ENCODE data around the gene PREX1.
A peak's percentile ranks its signal among the peaks of the same experiment; 100 is the strongest.
"Not testable (repeated sequence)": the region's sequence is repeated elsewhere in the genome, so short reads cannot be mapped to it uniquely, and the experiment has no call there.

PREX1 gene

DNA sequence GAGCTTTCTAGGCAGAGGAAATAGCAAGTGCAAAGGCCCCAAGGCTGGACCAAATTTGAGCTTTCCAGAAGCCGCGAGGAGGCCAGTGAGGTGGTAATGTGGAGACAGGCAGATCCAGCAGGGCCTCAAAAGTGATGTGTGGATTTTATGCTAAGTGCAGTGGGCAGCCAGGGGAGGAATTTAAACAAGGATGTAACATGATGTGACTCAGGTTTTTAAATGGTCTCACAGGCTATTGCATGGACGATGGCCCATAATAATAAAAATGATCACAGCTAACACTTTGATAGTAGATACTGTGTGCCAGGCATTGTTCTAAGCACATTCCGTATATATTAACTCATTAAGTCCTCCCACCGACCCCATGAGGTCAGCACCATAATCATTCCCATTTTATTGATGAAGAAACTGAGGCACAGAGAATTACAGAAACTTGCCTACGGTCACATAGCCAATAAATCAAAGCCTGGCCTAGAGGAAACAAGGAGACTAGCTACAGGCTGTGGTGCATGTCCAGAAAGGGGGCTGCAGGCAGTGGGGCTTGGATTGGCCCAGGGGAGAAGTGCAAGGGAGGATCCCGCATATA, 18.0 kb upstream of the PREX1 start:
- DNase-seq, result no peak

DNA sequence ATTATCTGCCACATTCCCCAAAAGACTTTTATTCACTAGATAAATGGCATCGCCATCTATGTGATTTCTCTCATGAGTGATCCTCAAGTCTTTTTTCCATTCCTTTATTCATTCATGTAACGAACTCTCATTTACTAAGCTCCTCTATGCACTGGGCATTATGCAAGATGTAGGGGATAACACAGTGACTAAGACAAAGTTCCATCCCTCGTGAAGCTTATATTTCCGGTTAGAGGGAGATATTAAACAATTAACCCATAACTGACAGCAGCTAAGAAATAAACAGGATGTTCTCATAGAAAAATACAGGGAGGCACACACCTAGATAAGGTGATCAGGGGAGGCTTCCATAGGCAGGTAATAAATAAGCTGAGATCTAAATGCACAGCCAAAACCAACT, 17.2 kb upstream of the PREX1 start:
- DNase-seq, result no peak

DNA sequence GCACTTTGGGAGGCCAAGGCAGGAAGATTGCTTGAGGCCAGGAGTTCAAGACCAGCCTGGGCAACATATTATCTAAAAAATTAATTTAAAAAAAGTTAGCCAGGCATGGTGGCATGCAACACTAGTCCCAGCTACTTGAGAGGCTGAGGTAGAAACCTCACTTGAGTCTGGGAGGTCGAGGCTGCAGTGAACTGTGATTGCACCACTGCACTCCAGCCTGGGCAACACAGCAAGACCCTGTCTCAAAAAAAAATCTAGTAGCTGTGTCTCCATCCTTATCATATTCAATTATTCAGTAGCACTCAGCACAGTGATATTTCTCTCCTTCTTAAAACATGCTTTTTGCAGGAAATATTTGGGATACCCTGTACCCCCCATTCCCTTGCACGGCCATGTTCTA, 16.1 kb upstream of the PREX1 start:
- DNase-seq, result not testable (repeated sequence)

DNA sequence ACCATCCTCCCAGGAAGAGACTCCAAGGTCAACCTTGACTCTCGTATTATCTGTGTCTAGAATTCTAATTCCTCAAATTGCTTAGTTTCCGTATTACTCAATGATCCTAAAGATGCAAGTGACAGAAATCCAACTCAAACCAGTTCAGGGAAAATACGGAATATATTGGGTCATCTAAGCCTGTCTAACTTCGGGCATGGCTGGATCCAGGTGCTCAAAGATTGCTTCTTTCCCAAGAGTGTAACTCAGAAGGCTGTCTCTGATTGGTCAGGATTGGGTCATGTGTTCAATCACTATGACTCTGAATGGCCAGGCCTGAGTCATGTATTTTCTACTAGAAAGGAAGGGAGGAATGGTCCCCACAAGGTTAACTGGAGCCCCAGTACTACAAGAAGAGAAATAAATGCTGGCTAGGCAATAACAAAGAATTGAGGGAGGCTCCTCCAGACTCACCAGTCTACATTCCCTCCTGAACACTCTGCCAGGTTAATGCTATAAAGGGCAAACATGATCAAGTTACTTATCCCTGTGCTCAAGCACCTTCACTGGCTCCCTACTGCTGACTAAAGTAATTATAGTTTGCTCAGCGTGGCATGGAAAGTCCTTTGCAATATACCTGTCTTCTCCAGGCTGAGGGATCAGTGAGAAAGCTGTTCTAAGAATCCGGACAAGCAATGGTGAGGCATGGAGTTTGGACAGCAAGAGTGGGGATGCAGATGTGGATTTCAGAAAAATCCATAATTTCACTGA, 15.4 kb upstream of the PREX1 start:
- DNase-seq, result no peak

DNA sequence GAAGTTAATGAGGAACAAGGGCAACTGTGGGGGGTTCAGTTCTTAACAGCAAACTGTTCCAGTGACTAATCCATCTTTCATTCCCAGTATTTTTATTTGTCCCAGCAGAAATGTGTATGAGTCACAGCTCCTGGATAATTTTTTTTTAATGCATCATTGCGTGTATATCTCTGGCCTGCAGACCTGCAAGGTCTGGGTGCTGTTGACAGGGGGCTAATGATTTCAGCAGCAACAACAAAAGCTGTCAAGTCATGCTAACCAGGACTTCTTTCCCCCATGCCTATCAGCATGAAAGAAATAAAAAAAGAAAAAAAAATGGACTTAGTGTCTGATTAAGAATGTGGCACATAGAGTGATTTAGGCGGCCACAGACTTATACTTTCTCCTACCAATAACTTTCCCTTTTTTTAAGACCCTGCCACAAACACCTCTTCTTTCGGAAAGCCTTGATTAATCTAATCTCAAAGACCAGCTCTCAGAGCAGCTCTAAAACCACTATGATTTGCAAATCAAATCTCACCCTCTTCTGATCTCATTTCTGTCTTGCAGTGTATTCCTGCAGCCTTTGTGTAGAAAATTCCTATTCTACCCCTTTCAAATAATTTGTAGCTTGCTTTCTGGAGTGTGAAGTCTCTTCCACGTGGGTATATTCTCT, 14.2 kb upstream of the PREX1 start:
- DNase-seq, result no peak

DNA sequence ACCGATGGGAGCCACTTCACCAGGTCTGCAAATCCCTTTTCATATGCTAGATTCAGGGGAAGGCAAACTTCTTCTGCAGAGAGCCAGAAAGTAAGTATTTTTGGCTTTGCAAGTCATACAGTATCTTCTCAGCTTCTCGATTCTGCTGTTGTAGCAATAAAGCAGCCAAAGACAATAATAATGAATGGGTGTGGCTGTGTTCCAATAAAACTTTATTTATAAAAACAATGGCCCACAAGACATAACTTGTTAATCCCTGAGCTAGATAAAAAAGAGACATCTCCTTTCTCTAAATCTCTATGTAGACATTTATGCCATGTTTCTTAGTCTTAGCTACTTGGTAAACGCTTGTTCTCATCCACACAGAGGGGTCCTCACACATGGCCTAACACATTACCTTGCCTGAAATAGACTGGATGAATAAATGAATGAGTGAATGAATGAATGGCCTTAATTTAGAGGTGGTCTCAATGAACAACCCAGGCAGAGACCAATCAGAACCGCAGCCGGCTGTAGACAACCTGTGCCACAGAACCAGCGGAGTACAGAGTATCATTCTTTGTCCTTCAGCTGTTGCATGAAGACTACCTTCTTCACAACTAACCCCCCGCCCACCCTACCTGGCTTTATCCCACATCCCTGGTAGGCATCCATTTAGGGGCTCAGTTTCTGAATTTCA, 13.5 kb upstream of the PREX1 start:
- no peak for DNase-seq

DNA sequence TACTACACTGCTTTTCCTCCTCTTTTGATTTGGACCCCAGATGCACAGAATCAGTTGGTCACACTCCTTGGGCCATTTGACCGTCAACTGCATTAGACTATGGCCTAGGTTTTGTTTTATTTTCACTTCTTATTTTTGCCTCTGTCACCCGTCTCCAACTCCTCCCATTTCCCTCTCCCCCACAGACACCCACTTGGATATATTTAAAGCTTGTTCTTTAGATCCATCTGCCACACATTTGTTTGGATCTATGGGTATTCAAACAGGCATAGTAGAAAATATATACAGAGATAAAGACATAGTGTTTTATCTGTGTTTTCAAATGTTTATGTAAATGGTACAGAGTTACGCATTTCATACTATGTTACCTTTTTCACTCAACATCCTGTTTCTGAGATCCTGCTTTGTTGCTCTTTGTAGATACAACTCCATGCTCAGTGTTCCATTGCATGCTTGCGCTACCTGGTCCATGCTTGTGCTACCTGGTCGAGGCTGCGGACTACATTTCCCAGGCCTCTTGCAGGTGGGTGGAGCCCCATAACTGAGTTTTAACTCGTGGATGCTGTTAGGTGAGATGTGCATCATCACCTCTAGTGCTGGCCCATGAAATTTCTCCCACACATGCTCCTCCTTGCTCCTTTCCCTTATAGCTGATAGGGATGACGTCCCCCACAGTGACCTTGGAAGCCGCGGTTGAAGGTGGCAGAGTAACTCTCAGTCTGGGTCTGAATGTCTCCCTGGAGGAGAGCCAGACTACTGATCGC, 11.5 kb upstream of the PREX1 start:
- DNase-seq, result no peak

DNA sequence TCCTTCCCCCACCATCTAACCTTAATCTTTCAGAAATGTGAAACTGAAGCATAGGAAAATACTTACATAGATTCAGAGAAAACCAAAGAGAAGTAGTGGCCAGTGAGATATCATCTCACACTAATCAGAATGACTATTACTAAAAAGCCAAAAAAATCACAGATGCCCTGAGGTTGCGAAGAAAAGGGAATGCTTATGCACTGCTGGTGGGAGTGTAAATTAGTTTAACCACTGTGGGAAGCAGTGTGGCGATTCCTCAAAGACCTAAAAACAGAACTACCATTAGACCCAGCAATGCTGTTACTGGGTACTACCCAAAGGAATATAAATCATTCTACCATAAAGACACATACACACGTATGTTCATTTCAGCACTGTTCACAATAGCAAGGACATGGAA, 9.2 kb upstream of the PREX1 start:
- no peak for DNase-seq

DNA sequence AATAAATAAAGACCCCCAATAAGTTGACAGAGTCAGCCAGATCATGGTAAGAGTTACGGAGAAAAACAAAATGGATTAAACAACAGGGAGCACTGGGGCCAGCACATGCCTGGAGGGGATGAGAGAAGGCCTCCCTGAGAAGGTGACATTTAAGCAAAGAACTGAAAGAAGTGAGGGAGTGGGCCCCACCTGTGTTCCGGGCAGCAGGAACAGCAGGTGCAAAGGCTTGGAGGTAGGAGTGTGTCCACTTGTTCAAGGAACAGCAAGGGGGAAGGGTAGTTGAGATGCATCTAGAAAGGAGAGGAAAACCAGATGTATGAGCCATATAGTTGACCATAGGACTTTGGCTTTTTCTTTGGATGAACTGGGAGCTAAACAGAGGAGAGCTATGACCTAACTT, 7.6 kb upstream of the PREX1 start:
- no peak for DNase-seq

DNA sequence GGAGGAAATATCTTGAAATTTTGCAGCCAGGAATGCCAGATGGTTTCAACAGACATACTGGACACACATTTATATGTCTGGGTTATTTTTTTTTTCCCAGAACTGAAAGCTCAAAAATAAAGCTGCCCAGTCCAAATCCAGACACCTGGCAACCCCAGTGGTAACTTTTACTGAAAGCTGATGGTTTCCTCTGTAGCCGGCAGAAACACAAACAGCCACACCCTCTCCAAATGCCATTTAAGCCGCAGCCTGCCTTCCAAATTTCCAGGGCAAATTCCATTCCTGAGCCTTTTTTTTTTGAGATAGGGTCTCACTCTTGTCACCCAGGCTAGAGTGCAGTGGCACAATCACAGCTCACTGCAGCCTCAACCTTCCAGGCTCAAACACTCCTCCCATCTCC, 6.5 kb upstream of the PREX1 start:
- no peak for DNase-seq

DNA sequence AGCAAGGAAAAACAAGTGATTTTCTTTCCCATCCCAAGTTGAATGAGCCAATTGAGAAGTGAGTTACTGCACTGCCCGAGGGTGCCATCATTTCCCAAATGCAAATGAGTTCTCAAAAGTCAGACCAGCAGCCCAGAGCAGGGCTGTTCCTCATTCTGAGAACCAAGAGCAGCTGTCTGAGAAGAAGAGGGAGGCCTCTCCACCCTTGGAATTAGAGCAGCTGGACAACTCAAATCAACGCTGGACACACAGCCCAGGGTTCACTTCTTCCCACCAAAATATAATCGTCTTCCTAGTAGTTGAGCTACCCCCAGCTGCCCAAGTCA, 4.6 kb upstream of the PREX1 start:
- peak in 1 of 2 donors; percentile 31 for DNase-seq

DNA sequence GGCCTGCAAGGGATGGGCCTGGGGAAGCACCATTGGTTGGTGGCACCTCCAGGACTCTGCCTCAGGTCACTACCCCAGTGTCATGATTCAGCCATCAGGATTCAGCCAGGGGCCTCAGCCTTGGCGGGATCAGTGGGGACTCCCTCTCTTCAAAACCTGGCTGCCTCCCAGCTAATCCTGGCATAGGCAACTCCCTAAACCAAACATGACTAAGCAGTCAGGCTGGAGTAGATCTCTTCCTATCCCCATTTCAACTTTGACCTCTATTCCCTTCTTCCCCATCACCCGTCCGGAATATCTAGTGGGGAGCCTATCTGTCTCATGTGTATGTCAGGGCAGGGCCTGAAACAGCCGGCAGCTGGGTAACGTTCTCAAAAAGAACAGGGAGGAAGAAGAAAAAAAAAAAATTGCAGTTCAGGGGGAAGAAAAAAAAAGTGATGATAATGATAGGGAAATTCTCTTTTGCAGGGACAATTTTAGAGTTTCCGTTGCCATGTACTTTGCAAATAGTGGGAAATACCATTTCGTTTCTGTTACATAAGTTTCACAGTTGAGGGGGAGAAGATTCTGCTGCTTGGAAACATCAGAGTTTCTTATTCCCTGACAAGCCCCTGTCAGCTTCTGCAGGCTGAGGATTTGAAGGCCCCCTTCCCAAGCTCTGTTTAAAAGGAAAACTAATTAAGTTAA, 4.1 kb upstream of the PREX1 start:
- DNase-seq, result no peak

DNA sequence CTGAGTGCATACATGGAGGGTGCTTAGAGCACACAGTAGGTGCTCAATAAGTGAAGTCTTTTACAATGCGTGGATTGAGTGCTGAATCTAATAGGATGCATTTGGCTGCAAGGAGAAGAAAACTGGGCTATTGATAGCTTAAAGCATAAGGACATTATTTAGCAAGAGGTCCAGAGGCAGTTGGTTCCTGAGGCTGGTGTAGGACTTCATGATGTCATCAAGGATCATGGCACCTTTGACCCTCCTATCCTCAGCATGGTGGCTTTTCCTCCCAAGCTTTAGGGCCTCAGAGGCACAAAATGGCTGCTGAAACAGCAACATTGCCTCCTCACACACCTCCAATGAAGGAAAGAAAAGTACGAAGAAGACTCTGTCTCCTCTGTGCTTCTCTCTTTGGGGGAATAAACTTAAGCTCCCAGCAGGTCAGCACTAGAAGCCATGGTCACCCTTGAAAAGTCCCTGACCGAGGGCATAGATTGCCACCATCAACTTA, 3.1 kb upstream of the PREX1 start:
- DNase-seq, result no peak

DNA sequence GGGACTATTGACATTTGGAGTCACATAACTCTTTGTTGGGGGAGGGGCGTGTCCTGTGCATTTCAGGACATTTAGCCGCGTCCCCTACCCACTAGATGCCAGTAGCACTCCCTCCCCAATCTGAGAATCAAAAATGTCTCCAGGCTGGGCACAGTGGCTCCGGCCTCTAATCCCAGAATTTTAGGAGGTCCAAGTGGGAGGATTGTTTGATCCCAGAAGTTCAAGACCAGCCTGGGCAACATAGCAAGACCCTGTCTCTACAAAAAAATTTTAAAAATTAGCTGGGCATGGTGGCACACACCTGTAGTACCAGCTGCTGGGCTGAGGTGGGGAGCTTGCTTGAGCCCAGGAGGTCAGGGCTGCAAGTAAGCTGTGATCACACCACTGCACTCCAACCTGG, 2.1 kb upstream of the PREX1 start:
- DNase-seq, result no peak

DNA sequence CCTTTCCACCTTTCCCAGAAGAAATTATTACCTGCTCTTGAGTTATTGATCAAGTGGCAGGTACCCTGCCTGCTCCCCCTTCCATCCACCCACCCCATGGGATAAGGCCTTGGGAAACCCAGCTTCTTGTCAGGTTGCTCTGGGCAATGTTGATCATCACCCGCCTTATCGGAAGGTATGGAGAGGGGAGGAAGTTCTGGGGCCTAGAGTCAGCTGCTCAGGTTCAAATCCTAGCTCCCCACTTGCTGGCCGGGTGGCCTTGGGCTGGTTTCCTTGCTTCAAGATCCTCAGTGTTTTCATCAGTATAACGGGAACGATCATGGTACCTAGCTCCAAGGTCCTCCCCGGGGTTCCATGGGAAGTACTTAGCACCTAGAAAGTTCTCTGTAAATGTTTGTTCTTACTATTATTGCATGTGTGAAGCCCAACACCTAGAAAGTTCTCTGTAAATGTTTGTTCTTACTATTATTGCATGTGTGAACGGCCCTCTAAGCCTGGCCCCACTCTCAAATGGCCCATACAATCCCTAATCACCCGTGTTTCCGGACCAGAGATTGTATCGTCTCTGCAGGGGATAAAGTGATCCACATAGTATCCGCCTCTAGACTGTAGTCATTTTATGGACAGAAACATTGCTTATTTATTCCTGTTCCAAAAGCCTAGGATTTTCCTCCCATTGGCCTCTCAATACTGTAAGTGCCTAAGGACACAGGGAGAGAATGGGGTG, 1.1 kb upstream of the PREX1 start:
- DNase-seq, result no peak

DNA sequence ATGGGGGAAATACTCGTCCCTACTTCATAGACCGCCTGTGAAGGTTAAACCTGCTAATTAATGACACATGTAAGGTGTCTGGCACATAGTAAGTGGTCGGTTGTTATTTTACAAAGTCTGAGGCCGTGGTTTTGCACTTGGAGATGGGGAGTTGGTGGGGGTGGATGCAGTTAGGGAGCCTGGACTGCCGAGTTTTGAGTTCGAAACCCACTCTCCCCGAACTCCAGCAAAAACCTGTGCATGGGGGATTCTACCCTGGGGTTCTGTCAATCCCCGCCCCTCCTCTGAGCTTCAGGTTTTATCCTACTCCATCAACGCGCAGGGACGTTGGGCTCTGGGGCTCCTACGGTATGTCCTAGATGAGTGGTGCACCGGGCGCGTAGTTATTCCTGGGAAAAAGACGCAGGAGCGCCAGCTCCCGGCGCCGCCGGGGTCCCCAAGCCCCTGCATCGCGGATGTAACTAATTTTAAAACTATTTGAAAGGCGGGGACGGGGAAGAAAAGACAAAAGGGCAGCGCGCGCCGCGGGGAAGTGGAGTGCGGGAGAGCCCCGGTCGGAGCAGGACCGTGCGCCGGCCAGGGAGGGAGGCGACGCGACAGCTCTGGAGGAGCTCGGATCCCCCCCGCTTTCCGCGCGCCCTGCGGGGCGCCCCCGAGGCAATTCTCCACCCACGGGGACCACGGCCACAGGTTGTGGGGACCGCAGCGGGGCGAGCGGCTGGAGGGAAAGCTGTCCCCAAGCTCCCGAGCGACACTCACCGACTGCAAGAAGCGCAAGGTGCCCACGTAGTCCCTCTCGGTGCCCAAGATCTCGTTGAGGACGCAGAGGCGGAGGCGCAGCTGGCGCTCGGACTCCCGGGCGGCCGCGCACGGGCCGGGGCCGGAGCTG, 672 bp downstream of the PREX1 start:
- DNase-seq, result peak in 1 of 2 donors; percentile 38

DNA sequence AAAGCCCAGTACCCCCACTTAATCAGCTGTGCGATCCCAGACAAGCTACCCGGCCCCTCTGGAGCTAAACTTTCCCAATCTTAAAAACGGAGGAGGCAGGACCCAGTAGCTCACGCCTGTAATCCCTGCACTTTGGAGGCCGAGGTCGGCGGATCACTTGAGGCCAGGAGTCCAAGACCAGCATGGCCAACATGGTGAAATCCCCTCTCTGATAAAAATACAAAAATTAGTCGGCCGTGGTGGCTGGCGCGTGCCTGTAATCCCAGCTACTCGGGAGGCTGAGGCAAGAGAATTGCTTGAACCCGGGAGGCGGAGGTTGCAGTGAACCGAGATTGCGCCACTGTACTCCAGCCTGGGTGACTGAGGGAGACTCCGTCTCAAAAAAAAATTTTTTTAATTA, 1.3 kb downstream of the PREX1 start:
- DNase-seq, result not testable (repeated sequence)

DNA sequence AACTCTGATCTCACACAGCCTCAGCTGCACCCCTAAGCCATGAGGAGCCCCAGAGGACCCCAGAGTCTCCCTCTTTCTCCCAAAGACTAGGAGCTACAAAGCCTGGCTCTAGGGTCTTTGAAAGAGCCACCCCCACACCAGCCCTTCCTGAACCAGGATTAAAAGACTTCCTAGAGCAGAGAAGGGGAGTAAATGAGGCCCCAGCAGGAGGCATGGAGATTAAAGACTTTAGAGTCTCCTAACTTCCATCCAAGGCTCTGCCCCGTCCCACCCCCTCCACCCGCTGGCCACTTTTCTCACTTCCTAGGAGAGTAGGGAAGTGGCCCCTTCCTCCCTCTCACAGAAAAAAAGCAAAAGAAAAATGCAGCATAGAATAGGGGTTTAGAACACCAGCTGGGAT, 1.7 kb downstream of the PREX1 start:
- DNase-seq, result no peak

DNA sequence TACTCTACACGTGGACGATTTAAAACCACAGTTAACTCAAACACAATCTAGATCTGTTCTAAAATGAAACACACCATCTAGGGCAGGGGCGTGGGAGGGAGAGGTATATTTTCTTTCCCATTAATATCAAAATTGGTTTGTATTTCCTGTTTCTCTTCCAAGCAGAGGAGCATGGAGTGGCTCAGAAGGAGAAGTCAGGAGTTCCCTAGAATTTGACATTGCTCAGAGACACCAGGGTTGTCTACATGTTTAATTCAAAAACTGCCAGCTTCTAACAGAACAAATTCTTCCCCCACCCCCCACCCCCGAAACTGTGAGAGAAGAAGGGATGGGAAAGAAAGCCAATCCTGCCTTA, 2.3 kb downstream of the PREX1 start:
- no peak for DNase-seq

DNA sequence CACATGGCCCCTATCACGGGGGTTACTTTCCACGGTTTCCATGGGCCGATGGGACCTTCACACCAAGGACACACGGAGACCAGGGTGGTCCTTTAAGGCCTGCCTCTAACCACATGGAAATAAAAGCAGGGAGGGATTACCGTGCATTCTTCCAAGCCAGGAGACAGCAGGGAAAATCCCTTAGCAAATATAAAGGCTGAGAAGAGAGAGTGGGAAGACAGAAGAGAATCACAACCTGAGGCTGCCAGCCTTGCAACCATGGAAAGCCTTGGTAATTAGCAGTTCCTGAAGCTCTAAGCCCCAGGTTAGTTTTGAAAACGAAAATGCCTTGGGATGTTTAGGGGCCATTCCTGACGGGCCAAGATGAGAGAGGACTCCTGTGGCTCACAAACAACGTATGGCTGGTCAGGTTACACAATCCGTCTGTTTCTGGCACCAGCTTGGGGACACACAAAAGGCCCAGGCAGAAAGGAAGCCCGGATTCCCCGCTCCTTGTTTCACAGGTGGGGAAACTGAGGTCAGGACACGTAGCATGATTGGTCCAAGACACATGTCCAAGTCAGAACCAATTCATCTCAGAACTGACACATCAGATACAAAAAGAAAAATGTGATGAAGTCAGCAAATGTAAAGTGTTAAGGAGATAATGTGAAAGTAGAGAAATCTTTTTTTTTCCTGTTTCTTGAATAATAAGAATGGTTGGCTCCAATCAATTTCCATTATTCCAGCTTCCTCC, 2.8 kb downstream of the PREX1 start:
- no peak for DNase-seq
